Testis (tissue), 3 donors: ENCODE data around the gene TMEM178B. TPM values are rescaled to one million over a fixed set of nuclear protein-coding genes. Genes with fewer than 3 reads are reported as not detected.

ENCODE experiments used
- DNase-seq: peaks from one replicate; pipeline ENCODE4 v3.0.0-alpha.2; 2019
- H3K27ac ChIP-seq, 2 donors: fragments of 200-600 bp; sonication (generic); one replicate each; pipeline ENCODE4 v1.5.1; 2019
- H3K27me3 ChIP-seq: fragments of 200-600 bp; sonication (generic); one replicate; pipeline ENCODE4 v1.5.1; 2019
- H3K36me3 ChIP-seq: fragments of 200-600 bp; sonication (generic); one replicate; pipeline ENCODE4 v1.5.1; 2017; ENCODE audit warnings: low read depth; ENCODE audit errors: missing control alignments
- H3K4me1 ChIP-seq: fragments of 200-600 bp; sonication (generic); one replicate; pipeline ENCODE4 v1.5.1; 2019
- H3K4me3 ChIP-seq, 2 donors: fragments of 200-600 bp; sonication (generic); one replicate each; pipeline ENCODE4 v1.5.1; 2017 to 2019
- H3K9me3 ChIP-seq: fragments of 200-600 bp; sonication (generic); one replicate; pipeline ENCODE4 v1.5.1; 2017
- POLR2A ChIP-seq: fragments of 450-650 bp; IDR thresholded peaks from one replicate; pipeline ENCODE4 v1.6.1; 2017; ENCODE audit warnings: antibody characterized with exemption, mild to moderate bottlenecking, moderate library complexity
- WGBS, 2 donors: methylation state at CpG; one replicate each; pipeline ENCODE4 v1.1.5; 2018; 5-methylcytosine and 5-hydroxymethylcytosine counted together
- intact Hi-C: fragments of 100-400 bp; cut with DNase I; formaldehyde crosslinking; loops from one replicate; pipeline ENCODE4 v1.15.1; 2023; ENCODE audit warnings: low total_unique reads
- polyA plus RNA-seq: library from polyadenylated mRNA; stranded (reverse); fragments of 350-450 nt; fragmentation: Illumina TruSeq; extraction: RNeasy Lipid Tissue Mini Kit (QIAGEN cat#74804); gene quantifications from one replicate; pipeline ENCODE4 v1.2.3, GENCODE V29; 2014; ENCODE audit warnings: low read depth, low replicate concordance; ENCODE audit not compliant: insufficient read depth
- total RNA-seq, 2 donors: library from RNA; depleted of rRNA; stranded (reverse); fragments of >200 nt; gene quantifications; one replicate each; pipeline ENCODE4 v1.2.3, GENCODE V29; 2016
- TF ChIP-seq, protein P1 (sequence below), 3 experiments: fragments of 450-650 bp in 2 of 3; fragments of 200-600 bp in 1 of 3; sonication (generic) in 1 of 3; IDR thresholded peaks; one replicate each; pipeline ENCODE4 v1.5.1; 2016 to 2019; ENCODE audit warnings: antibody characterized with exemption in 3 of 3, mild to moderate bottlenecking in 2 of 3, moderate library complexity in 1 of 3

TMEM178B gene
- total and polyA plus RNA-seq, 3 donors from 2014 or later: 1.7 to 7.2 (median 2.0) TPM

GRCh38 chr7:141263508-141263907 lies 189.6 kb downstream of the TMEM178B start:
- no peaks in the 10 kb centered on the region for H3K4me1 ChIP-seq
- H3K9me3 ChIP-seq: no peaks in the 10 kb centered on the region
- 80% methylated on average over 2 of the region's 2 CpGs for WGBS, 2 donors
- H3K27ac ChIP-seq: no peak overlapping the region
- no peaks in the 10 kb centered on the region for H3K27me3 ChIP-seq
- TF ChIP-seq POLR2A: no peak
- TF ChIP-seq, protein P1, sequence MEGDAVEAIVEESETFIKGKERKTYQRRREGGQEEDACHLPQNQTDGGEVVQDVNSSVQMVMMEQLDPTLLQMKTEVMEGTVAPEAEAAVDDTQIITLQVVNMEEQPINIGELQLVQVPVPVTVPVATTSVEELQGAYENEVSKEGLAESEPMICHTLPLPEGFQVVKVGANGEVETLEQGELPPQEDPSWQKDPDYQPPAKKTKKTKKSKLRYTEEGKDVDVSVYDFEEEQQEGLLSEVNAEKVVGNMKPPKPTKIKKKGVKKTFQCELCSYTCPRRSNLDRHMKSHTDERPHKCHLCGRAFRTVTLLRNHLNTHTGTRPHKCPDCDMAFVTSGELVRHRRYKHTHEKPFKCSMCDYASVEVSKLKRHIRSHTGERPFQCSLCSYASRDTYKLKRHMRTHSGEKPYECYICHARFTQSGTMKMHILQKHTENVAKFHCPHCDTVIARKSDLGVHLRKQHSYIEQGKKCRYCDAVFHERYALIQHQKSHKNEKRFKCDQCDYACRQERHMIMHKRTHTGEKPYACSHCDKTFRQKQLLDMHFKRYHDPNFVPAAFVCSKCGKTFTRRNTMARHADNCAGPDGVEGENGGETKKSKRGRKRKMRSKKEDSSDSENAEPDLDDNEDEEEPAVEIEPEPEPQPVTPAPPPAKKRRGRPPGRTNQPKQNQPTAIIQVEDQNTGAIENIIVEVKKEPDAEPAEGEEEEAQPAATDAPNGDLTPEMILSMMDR (IDR thresholded peaks at IDR 0.05): no peak
- no peaks in the 10 kb centered on the region for H3K36me3 ChIP-seq
- H3K4me3 ChIP-seq: no peak overlapping the region
- no peak for DNase-seq
- intact Hi-C loops: no loop called here

DNA sequence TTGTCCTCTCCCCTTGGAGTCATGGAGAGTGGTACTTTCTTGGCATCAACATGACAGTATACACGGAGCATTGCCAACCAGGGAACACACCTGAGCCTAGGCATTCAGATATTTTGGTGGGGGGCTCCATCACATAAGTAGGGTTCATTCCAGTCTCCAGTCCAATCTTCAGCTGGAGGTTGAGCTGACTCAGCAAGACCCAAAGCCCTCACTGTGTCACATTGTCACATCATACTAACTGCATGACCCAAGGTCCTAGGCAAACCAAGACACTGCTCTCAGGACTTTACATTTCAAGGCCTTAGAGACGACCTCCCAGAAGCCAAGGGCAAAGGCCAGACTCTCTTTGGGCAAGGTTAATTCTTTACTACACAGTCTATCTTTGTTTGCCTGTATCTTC lies 190.1 kb downstream of the TMEM178B start:
- Histone ChIP-seq H3K4me1 (no peaks in the 10 kb centered on the region), H3K27me3 (no peaks in the 10 kb centered on the region), H3K36me3 (no peaks in the 10 kb centered on the region), H3K4me3 (no peak overlapping the region), H3K9me3 (no peaks in the 10 kb centered on the region), H3K27ac (no peak overlapping the region)
- DNase-seq: no peak
- intact Hi-C loops: no loop called here
- TF ChIP-seq POLR2A: no peak
- TF ChIP-seq, protein P1 (IDR thresholded peaks at IDR 0.05): no peak
- WGBS, 2 donors: 66 to 67% methylated on average over 2 of the region's 2 CpGs

DNA sequence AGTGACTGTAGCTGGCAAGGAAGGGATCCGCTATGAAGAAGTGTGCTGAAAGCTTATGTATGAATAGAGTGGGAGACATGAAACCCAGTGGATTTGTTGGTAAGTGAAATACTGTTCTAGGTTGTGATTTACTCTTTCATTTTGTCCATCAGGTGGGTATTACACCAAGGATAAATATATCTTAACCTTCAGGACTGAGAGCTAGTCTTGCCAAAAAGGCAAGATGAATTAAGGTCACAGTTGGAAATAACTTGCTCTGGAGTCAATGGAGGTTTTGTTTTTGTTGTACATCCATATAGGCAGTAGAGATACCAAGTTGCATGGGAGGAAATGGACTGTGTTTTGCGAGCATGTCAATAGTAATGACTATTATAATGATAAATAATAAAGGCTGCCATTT lies 190.6 kb downstream of the TMEM178B start:
- Histone ChIP-seq H3K4me3 (no peak overlapping the region), H3K36me3 (no peaks in the 10 kb centered on the region), H3K9me3 (no peaks in the 10 kb centered on the region), H3K4me1 (no peaks in the 10 kb centered on the region), H3K27me3 (no peaks in the 10 kb centered on the region), H3K27ac (no peak overlapping the region)
- intact Hi-C loops: no loop called here
- TF ChIP-seq POLR2A: no peak
- TF ChIP-seq, protein P1 (IDR thresholded peaks at IDR 0.05): no peak
- DNase-seq: no peak
- WGBS, 2 donors: 84 to 88% methylated on average over 2 of the region's 2 CpGs

- Histone ChIP-seq H3K36me3 (no peaks in the 10 kb centered on the region), H3K27me3 (no peaks in the 10 kb centered on the region), H3K9me3 (no peaks in the 10 kb centered on the region), H3K4me3 (no peak overlapping the region), H3K27ac (no peak overlapping the region), H3K4me1 (no peaks in the 10 kb centered on the region)
- intact Hi-C loops: no loop called here
- no peak for TF ChIP-seq POLR2A
- TF ChIP-seq, protein P1 (IDR thresholded peaks at IDR 0.05): no peak
- no peak for DNase-seq
- 81 to 94% methylated on average over 2 of the region's 2 CpGs for WGBS, 2 donors
These were observed 191.8 kb downstream of the TMEM178B start for GRCh38 chr7:141265668-141266067.

DNA sequence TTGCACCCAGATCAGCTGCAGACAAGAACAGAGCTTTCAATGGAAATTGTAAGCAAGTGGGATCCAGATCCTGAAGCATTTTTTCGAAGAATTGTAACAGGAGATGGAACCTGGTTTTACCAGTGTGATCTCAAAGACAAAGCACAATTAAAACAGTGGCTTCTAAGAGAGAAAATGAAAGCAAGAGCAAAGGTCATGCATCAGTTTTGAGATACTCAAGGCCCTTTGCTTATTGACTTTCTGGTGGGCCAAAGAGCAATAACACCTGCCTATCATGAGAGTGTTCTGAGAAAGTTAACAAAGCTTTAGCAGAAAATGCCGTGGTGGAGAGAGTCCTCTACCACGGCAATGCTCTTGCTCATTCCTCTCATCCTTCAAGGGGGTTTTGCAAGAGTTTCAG lies 194.8 kb downstream of the TMEM178B start:
- no peaks in the 10 kb centered on the region for H3K4me1 ChIP-seq
- TF ChIP-seq, protein P1 (IDR thresholded peaks at IDR 0.05): no peak
- no peak for TF ChIP-seq POLR2A
- intact Hi-C loops: no loop called here
- H3K9me3 ChIP-seq: no peaks in the 10 kb centered on the region
- no peak for DNase-seq
- no peaks in the 10 kb centered on the region for H3K27me3 ChIP-seq
- H3K36me3 ChIP-seq: no peaks in the 10 kb centered on the region
- H3K27ac ChIP-seq: no peak overlapping the region
- WGBS, 2 donors: 85 to 91% methylated on average over 3 of the region's 3 CpGs
- H3K4me3 ChIP-seq: no peak overlapping the region
